ENCODE measurements around the gene ZBTB11.
"Not testable (repeated sequence)": the region's sequence is repeated elsewhere in the genome, so short reads cannot be mapped to it uniquely, and the experiment has no call there.

Gene ZBTB11

GRCh38 chr3:101643009-101643844 is 33.7 kb downstream of the ZBTB11 start:
- DNase-seq (ENCODE audit: low spot score), result no peak

GRCh38 chr3:101642441-101642840 is 34.5 kb downstream of the ZBTB11 start:
- DNase-seq (ENCODE audit: low spot score), result no peak

- not testable (repeated sequence) for DNase-seq (ENCODE audit: low spot score)
Measured at GRCh38 chr3:101641397-101642115, 35.4 kb downstream of the ZBTB11 start.

- no peak for DNase-seq (ENCODE audit: low spot score)
Measured at GRCh38 chr3:101640256-101640655, 36.7 kb downstream of the ZBTB11 start.

GRCh38 chr3:101639280-101639963 is 37.5 kb downstream of the ZBTB11 start:
- no peak for DNase-seq (ENCODE audit: low spot score)

- no peak for DNase-seq (ENCODE audit: low spot score)
Measured at GRCh38 chr3:101638261-101638745, 38.6 kb downstream of the ZBTB11 start.

- DNase-seq (ENCODE audit: low spot score), result no peak
Measured at GRCh38 chr3:101637451-101637850, 39.5 kb downstream of the ZBTB11 start.

- DNase-seq (ENCODE audit: low spot score), result peak; percentile 71
Measured at GRCh38 chr3:101635954-101636798, 40.8 kb downstream of the ZBTB11 start.

- no peak for DNase-seq (ENCODE audit: low spot score)
Measured at GRCh38 chr3:101635345-101635744, 41.6 kb downstream of the ZBTB11 start.

GRCh38 chr3:101634591-101635196 is 42.2 kb downstream of the ZBTB11 start:
- no peak for DNase-seq (ENCODE audit: low spot score)

- no peak for DNase-seq (ENCODE audit: low spot score)
Measured at GRCh38 chr3:101633186-101633585, 43.7 kb downstream of the ZBTB11 start.

- no peak for DNase-seq (ENCODE audit: low spot score)
Measured at GRCh38 chr3:101632586-101632985, 44.3 kb downstream of the ZBTB11 start.

- not testable (repeated sequence) for DNase-seq (ENCODE audit: low spot score)
Measured at GRCh38 chr3:101631959-101632358, 45.0 kb downstream of the ZBTB11 start.

- no peak for DNase-seq (ENCODE audit: low spot score)
Measured at GRCh38 chr3:101631098-101631796, 45.7 kb downstream of the ZBTB11 start.

GRCh38 chr3:101629219-101629618 is 47.7 kb downstream of the ZBTB11 start:
- DNase-seq (ENCODE audit: low spot score), result no peak

GRCh38 chr3:101625879-101626278 is 51.1 kb downstream of the ZBTB11 start:
- no peak for DNase-seq (ENCODE audit: low spot score)

GRCh38 chr3:101624857-101625256 is 52.1 kb downstream of the ZBTB11 start:
- no peak for DNase-seq (ENCODE audit: low spot score)

- DNase-seq (ENCODE audit: low spot score), result no peak
Measured at GRCh38 chr3:101623656-101624055, 53.3 kb downstream of the ZBTB11 start.

- no peak for DNase-seq (ENCODE audit: low spot score)
Measured at GRCh38 chr3:101619734-101620133, 57.2 kb downstream of the ZBTB11 start.

GRCh38 chr3:101618726-101619125 is 58.2 kb downstream of the ZBTB11 start:
- no peak for DNase-seq (ENCODE audit: low spot score)

GRCh38 chr3:101617478-101617877 is 59.5 kb downstream of the ZBTB11 start:
- no peak for DNase-seq (ENCODE audit: low spot score)

Data from ecto neural progenitor cell (in vitro differentiated cells).